OCI-LY7 (cell line): Measurements from ENCODE around the gene CHM. TPM values are rescaled to one million over a fixed set of nuclear protein-coding genes. Genes with fewer than 3 reads are reported as not detected.

Experiments
- Bru-seq: library from RNA; stranded (reverse); fragments of 400-500 nt; gene quantifications from one replicate; lab custom pipeline; 2021; lab: Mats Ljungman, UMichigan
- BruChase-seq, 2 experiments: library from RNA; stranded (reverse); fragments of 400-500 nt; gene quantifications; one replicate each; lab custom pipeline; 2021; lab: Mats Ljungman, UMichigan
- BruUV-seq: library from RNA; stranded (reverse); fragments of 400-500 nt; replicated peaks from 2 replicates; lab custom pipeline; 2021; lab: Mats Ljungman, UMichigan
- CTCF ChIA-PET: fragments of 300-600 bp; sonication (Branson Sonifier 250); formaldehyde crosslinking; loops from one replicate; lab custom pipeline; 2022; ENCODE audit warnings: antibody characterized with exemption; ENCODE audit not compliant: unreplicated experiment; lab: Charles Lee
- POLR2A ChIA-PET: fragments of 300-600 bp; sonication (Branson Sonifier 250); formaldehyde crosslinking; loops from one replicate; lab custom pipeline; 2022; ENCODE audit warnings: antibody characterized with exemption; lab: Charles Lee
- DNase-seq: peaks from one replicate; pipeline ENCODE4 v3.0.0-alpha.2; 2015; ENCODE audit warnings: low spot score
- H2AFZ ChIP-seq: fragments of 200-600 bp; sonication (generic), shearing (Covaris generic); 2 replicates; pipeline ENCODE4 v1.6.1; 2014; ENCODE audit warnings: mild to moderate bottlenecking, antibody characterized with exemption, low read length, moderate library complexity
- H3K27ac ChIP-seq: fragments of 200-600 bp; sonication (generic); 2 replicates; pipeline ENCODE4 v1.5.1; 2014; ENCODE audit warnings: mixed run types, low read depth, mild to moderate bottlenecking, moderate library complexity, low read length, inconsistent platforms; ENCODE audit not compliant: poor library complexity, severe bottlenecking
- H3K36me3 ChIP-seq: fragments of 200-600 bp; sonication (generic); 2 replicates; pipeline ENCODE4 v1.6.1; 2014; ENCODE audit warnings: mild to moderate bottlenecking, antibody characterized with exemption, low read length, moderate library complexity, mixed read lengths; ENCODE audit not compliant: insufficient read depth
- H3K4me1 ChIP-seq: fragments of 200-600 bp; sonication (generic); 2 replicates; pipeline ENCODE4 v1.5.1; 2014; ENCODE audit warnings: mild to moderate bottlenecking, low read length; ENCODE audit not compliant: insufficient read depth, poor library complexity, severe bottlenecking
- H3K4me2 ChIP-seq: fragments of 200-600 bp; sonication (generic); 2 replicates; pipeline ENCODE4 v1.6.1; 2014; ENCODE audit warnings: mild to moderate bottlenecking, low read length
- H3K4me3 ChIP-seq: fragments of 200-600 bp; sonication (generic); 2 replicates; pipeline ENCODE4 v1.5.1; 2014; ENCODE audit warnings: mild to moderate bottlenecking, low read depth, low read length; ENCODE audit not compliant: poor library complexity, severe bottlenecking
- H3K79me2 ChIP-seq: fragments of 200-600 bp; sonication (generic); 2 replicates; pipeline ENCODE4 v1.6.1; 2016; ENCODE audit warnings: low read depth, mild to moderate bottlenecking, low read length, moderate library complexity, mixed read lengths; ENCODE audit not compliant: insufficient read depth
- H3K9me2 ChIP-seq: fragments of 200-600 bp; sonication (generic); 2 replicates; pipeline ENCODE4 v1.6.1; 2016; ENCODE audit warnings: mild to moderate bottlenecking, low read length, mixed read lengths; ENCODE audit not compliant: insufficient read depth
- H3K9me3 ChIP-seq: fragments of 200-600 bp; sonication (generic); 2 replicates; pipeline ENCODE4 v1.6.1; 2014; ENCODE audit warnings: mild to moderate bottlenecking, mixed run types, low read length, mixed read lengths
- H4K20me1 ChIP-seq: fragments of 200-600 bp; sonication (generic); 2 replicates; pipeline ENCODE4 v1.6.1; 2014; ENCODE audit warnings: mild to moderate bottlenecking, antibody characterized with exemption, low read length, moderate library complexity, mixed read lengths; ENCODE audit not compliant: insufficient read depth
- CTCF ChIP-seq: fragments of 200-600 bp; sonication (generic); conservative IDR thresholded peaks from 2 replicates; pipeline ENCODE4 v1.5.1; 2014; ENCODE audit warnings: mild to moderate bottlenecking, antibody characterized with exemption, low read length, moderate library complexity, mixed read lengths
- EZH2phosphoT487 ChIP-seq: fragments of 200-600 bp; sonication (generic); IDR thresholded peaks from 2 replicates; pipeline ENCODE4 v1.6.1; 2018; ENCODE audit warnings: low read depth, borderline replicate concordance, mild to moderate bottlenecking, mixed run types, antibody characterized with exemption, low read length, moderate library complexity, mixed read lengths
- intact Hi-C: fragments of 100-400 bp; cut with micrococcal nuclease; formaldehyde crosslinking; loops from one replicate; pipeline ENCODE4 v1.10.0; 2022; ENCODE audit not compliant: unreplicated experiment
- long read RNA-seq: library from polyadenylated mRNA; stranded (forward); transcript quantifications from one replicate; pipeline ENCODE4 v2.0.0, GENCODE V29; 2022
- total RNA-seq, 2 experiments: library from RNA; depleted of rRNA in 1 of 2; stranded (reverse); fragments of >200 nt in 1 of 2; shearing (Covaris generic) in 1 of 2; gene quantifications; 2 replicates each; pipeline ENCODE4 v1.2.3, GENCODE V29; 2014 to 2022

CHM gene
- total RNA-seq (2014; rRNA removed; shearing (Covaris generic)) (4.1 and 4.8 TPM in 2 replicates), total RNA-seq (2022) (13.4 and 15.7 TPM in 2 replicates), Bru-seq, nascent RNA (percentile 66 among the genes with signal in this experiment), BruChase-seq, experiment 1, labeled RNA remaining after a 6-hour chase (percentile 51 among the genes with signal in this experiment), BruChase-seq, experiment 2, labeled RNA remaining after a 2-hour chase (percentile 57 among the genes with signal in this experiment)
- long read RNA-seq, full-length matches to known transcripts = 8 of 15 reads
- long read RNA-seq, partial matches to known transcripts = 1 of 15 reads
- long read RNA-seq, other reads (novel, unspliced or antisense) = 6 of 15 reads

- peak; percentile 77 for DNase-seq
- intact Hi-C loops = no loop called here
- Histone ChIP-seq H3K36me3 (no peaks in the 10 kb centered on the region), H3K27ac (peak within 1 kb of the TSS; percentile 36), H3K4me3 (peak within 1 kb of the TSS; percentile 68), H3K4me2 (peak within 1 kb of the TSS; percentile 73), H3K9me2 (no peaks in the 10 kb centered on the region), H3K79me2 (peaks cover 26% of the 10 kb centered on the region; the same call in 1 of the 2 replicates), H3K9me3 (no peaks in the 10 kb centered on the region), H4K20me1 (no peaks in the 10 kb centered on the region), H3K4me1 (peaks cover 4% of the 10 kb centered on the region), H2AFZ (peak within 1 kb of the TSS; percentile 100)
- POLR2A ChIA-PET = no interaction called here
- CTCF ChIA-PET = no interaction called here
- BruUV-seq = no TSS peak
- TF ChIP-seq CTCF (no peak), EZH2phosphoT487 (no peak)
Measured at GRCh38 chrX:86047174-86047935, at the start of gene CHM. Gene CHM (minus strand): TSS chrX:86047558. CDS start chrX:86047532, 26 bp downstream.

GRCh38 chrX:86078650-86079049 is 31.3 kb upstream of the CHM start:
- no TSS peak for BruUV-seq
- H3K36me3 ChIP-seq = no peaks in the 10 kb centered on the region
- H3K9me2 ChIP-seq = no peaks in the 10 kb centered on the region

More at GRCh38 chrX:86078650-86079049, 31.3 kb upstream of the CHM start:
- no peak overlapping the region for H3K27ac ChIP-seq
- H3K4me1 ChIP-seq = no peaks in the 10 kb centered on the region
- H3K79me2 ChIP-seq = no peaks in the 10 kb centered on the region
- no peaks in the 10 kb centered on the region for H4K20me1 ChIP-seq
- TF ChIP-seq EZH2phosphoT487 (no peak), CTCF (no peak)
- CTCF ChIA-PET = no interaction called here
- POLR2A ChIA-PET = no interaction called here
- no peak overlapping the region for H3K4me3 ChIP-seq
- no peaks in the 10 kb centered on the region for H3K9me3 ChIP-seq
- intact Hi-C loops = no loop called here
- H2AFZ ChIP-seq = no peak overlapping the region
- H3K4me2 ChIP-seq = no peak overlapping the region
- no peak for DNase-seq
